Body of pancreas (tissue), 4 donors: ENCODE results near the gene CEP120. TPM values are rescaled to one million over a fixed set of nuclear protein-coding genes. Genes with fewer than 3 reads are reported as not detected.

Experiments used
- ATAC-seq: fragments of 150-250 bp; one replicate; pipeline ENCODE4 v1.9.1; 2016
- DNase-seq, 4 donors: peaks; one replicate each; pipeline ENCODE4 v3.0.0-alpha.2; 2019
- H3K27ac ChIP-seq, 4 donors: fragments of 200-600 bp; sonication (generic); 1 replicate in 3 of 4; 2 replicates in 1 of 4; pipeline versions ENCODE4 v1.5.1 to v1.6.1; 2016 to 2019; ENCODE audit warnings: mild to moderate bottlenecking in 1 of 4, mixed read lengths in 1 of 4, moderate library complexity in 1 of 4
- H3K27me3 ChIP-seq, 2 donors: fragments of 200-600 bp; sonication (generic); one replicate each; pipeline ENCODE4 v1.6.0; 2016; ENCODE audit warnings: mild to moderate bottlenecking in 1 of 2
- H3K36me3 ChIP-seq, 2 donors: fragments of 200-600 bp; sonication (generic); replicated peaks in 1 of 2; 2 replicates each; pipeline ENCODE4 v1.5.1; 2016; ENCODE audit warnings: low read depth in 2 of 2; ENCODE audit not compliant: insufficient read depth in 1 of 2
- H3K4me1 ChIP-seq: fragments of 200-600 bp; sonication (generic); one replicate; pipeline ENCODE4 v1.6.0; 2016
- H3K4me3 ChIP-seq, 2 donors: fragments of 200-600 bp; sonication (generic); 1 replicate in 1 of 2; 2 replicates in 1 of 2; pipeline ENCODE4 v1.5.1; 2016 to 2019
- H3K9me3 ChIP-seq, 3 donors: fragments of 200-600 bp; sonication (generic); 1 replicate in 2 of 3; 2 replicates in 1 of 3; pipeline ENCODE4 v1.5.1; 2016
- POLR2A ChIP-seq, 3 donors: fragments of 450-650 bp; IDR thresholded peaks; one replicate each; pipeline ENCODE4 v1.6.1; 2016; ENCODE audit warnings: antibody characterized with exemption in 3 of 3, mild to moderate bottlenecking in 2 of 3
- WGBS, 2 donors: methylation state at CpG; one replicate each; pipeline ENCODE4 v1.1.5; 2017; 5-methylcytosine and 5-hydroxymethylcytosine counted together
- intact Hi-C: fragments of 100-400 bp; cut with DNase I; formaldehyde crosslinking; loops from one replicate; pipeline ENCODE4 v1.15.1; 2023
- total RNA-seq, 2 donors: library from RNA; depleted of rRNA; stranded (reverse); fragments of >200 nt; gene quantifications; one replicate each; pipeline ENCODE4 v1.1.0, GENCODE V29; 2016
- TF ChIP-seq, protein P1 (sequence below), 7 experiments: fragments of 450-650 bp in 4 of 7; fragments of 200-600 bp in 3 of 7; sonication (generic) in 3 of 7; IDR thresholded peaks; one replicate each; pipeline ENCODE4 v1.5.1; 2016 to 2019; ENCODE audit warnings: antibody characterized with exemption in 7 of 7

The CEP120 gene
- total RNA-seq, 2 donors from 2014 or later: 6.6 to 11.2 TPM

DNA sequence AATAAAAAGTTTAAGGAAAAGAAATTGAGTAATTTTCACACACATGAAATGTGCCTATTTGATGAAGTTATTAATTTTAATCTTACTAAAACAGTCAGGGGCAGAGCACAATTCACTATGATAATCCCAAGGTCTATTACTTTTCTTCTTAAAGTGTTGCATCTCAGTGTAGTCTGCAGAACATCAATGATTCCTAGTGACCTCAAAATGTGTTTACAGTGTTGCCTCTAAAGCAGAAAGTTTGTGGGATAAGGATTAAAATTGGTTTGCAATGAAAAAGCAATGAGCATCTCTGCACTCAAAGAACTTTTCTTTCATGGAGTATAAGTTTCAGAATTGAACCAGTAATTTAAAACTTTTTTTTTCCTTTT is 63.0 kb downstream of the CEP120 start:
- no peak for DNase-seq
- H3K4me3 ChIP-seq: no peak overlapping the region
- intact Hi-C loops: no loop called here
- H3K27ac ChIP-seq: no peak overlapping the region
- no peaks in the 10 kb centered on the region for H3K9me3 ChIP-seq
- no peaks in the 10 kb centered on the region for H3K36me3 ChIP-seq
- TF ChIP-seq POLR2A (IDR thresholded peaks at IDR 0.05): no peak
- TF ChIP-seq, protein P1, sequence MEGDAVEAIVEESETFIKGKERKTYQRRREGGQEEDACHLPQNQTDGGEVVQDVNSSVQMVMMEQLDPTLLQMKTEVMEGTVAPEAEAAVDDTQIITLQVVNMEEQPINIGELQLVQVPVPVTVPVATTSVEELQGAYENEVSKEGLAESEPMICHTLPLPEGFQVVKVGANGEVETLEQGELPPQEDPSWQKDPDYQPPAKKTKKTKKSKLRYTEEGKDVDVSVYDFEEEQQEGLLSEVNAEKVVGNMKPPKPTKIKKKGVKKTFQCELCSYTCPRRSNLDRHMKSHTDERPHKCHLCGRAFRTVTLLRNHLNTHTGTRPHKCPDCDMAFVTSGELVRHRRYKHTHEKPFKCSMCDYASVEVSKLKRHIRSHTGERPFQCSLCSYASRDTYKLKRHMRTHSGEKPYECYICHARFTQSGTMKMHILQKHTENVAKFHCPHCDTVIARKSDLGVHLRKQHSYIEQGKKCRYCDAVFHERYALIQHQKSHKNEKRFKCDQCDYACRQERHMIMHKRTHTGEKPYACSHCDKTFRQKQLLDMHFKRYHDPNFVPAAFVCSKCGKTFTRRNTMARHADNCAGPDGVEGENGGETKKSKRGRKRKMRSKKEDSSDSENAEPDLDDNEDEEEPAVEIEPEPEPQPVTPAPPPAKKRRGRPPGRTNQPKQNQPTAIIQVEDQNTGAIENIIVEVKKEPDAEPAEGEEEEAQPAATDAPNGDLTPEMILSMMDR (IDR thresholded peaks at IDR 0.05): no peak
- no peaks in the 10 kb centered on the region for H3K4me1 ChIP-seq
- ATAC-seq: no peak
- H3K27me3 ChIP-seq: no peaks in the 10 kb centered on the region

GRCh38 chr5:123359454-123360200 is 63.6 kb downstream of the CEP120 start:
- intact Hi-C loops: no loop called here
- no peak for DNase-seq
- TF ChIP-seq, protein P1 (IDR thresholded peaks at IDR 0.05): no peak
- TF ChIP-seq POLR2A (IDR thresholded peaks at IDR 0.05): no peak
- Histone ChIP-seq H3K27me3 (no peaks in the 10 kb centered on the region), H3K4me1 (no peaks in the 10 kb centered on the region), H3K9me3 (no peaks in the 10 kb centered on the region), H3K27ac (no peak overlapping the region), H3K4me3 (no peak overlapping the region), H3K36me3 (no peaks in the 10 kb centered on the region)
- WGBS, 2 donors: 33 to 35% methylated on average over 5 of the region's 5 CpGs
- no peak for ATAC-seq

DNA sequence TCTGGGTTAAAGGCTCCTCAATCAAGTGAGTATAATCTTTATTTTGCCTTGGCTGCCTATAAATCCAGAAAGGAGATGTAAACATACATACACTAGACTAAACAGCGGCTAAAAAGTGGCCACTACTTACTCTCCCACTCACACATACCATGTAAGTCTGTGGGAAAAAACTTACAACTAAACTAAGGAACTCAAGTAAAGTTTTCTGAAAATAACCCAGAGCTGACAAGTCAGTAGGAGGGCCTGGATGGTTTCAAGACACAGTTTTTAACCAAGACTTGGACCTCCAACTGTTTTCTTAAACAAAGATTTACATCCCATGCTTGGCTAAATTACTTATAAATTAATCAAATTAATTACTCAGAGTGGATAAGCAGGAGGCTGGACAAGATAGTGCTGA is 64.5 kb downstream of the CEP120 start:
- ATAC-seq: no peak
- no peaks in the 10 kb centered on the region for H3K9me3 ChIP-seq
- intact Hi-C loops: no loop called here
- 93 to 94% methylated on average over 1 of the region's 1 CpG for WGBS, 2 donors
- DNase-seq: no peak
- no peaks in the 10 kb centered on the region for H3K4me1 ChIP-seq
- TF ChIP-seq, protein P1 (IDR thresholded peaks at IDR 0.05): no peak
- TF ChIP-seq POLR2A (IDR thresholded peaks at IDR 0.05): no peak
- no peak overlapping the region for H3K27ac ChIP-seq
- H3K4me3 ChIP-seq: no peak overlapping the region
- no peaks in the 10 kb centered on the region for H3K27me3 ChIP-seq
- no peaks in the 10 kb centered on the region for H3K36me3 ChIP-seq

- intact Hi-C loops: no loop called here
These were observed 64.9 kb downstream of the CEP120 start for GRCh38 chr5:123358304-123358703.

More at GRCh38 chr5:123358304-123358703, 64.9 kb downstream of the CEP120 start:
- no peaks in the 10 kb centered on the region for H3K27me3 ChIP-seq
- TF ChIP-seq, protein P1 (IDR thresholded peaks at IDR 0.05): no peak
- TF ChIP-seq POLR2A (IDR thresholded peaks at IDR 0.05): no peak
- no peak overlapping the region for H3K27ac ChIP-seq
- 58 to 72% methylated on average over 1 of the region's 1 CpG for WGBS, 2 donors
- H3K36me3 ChIP-seq: no peaks in the 10 kb centered on the region
- H3K4me1 ChIP-seq: no peaks in the 10 kb centered on the region
- DNase-seq (no peak), ATAC-seq (no peak)
- H3K4me3 ChIP-seq: no peak overlapping the region
- H3K9me3 ChIP-seq: no peaks in the 10 kb centered on the region
